ENCODE results near the gene FER.

FER gene

GRCh38 chr5:109230369-109230768, 482.7 kb downstream of the FER start:
- no peak for DNase-seq (ENCODE audit: low read depth in 3 of 3, low spot score in 1 of 3)

GRCh38 chr5:109231331-109231730, 483.6 kb downstream of the FER start:
- no peak for DNase-seq (ENCODE audit: low read depth in 3 of 3, low spot score in 1 of 3)

- DNase-seq (ENCODE audit: low read depth in 3 of 3, low spot score in 1 of 3): no peak
Measured at GRCh38 chr5:109234381-109234780, 486.7 kb downstream of the FER start.

- DNase-seq (ENCODE audit: low read depth in 3 of 3, low spot score in 1 of 3): no peak
Measured at GRCh38 chr5:109239456-109239855, 491.8 kb downstream of the FER start.

GRCh38 chr5:109242518-109242917, 494.8 kb downstream of the FER start:
- DNase-seq (ENCODE audit: low read depth in 3 of 3, low spot score in 1 of 3): no peak

- no peak for DNase-seq (ENCODE audit: low read depth in 3 of 3, low spot score in 1 of 3)
Measured at GRCh38 chr5:109246395-109246794, 498.7 kb downstream of the FER start.

Data from stimulated activated CD4-positive, alpha-beta T cell treated with anti-CD3 and anti-CD28 coated beads, TNF-alpha, amount 100 ng/mL, for 1 hour (primary cell).